Tibial nerve (tissue), 4 donors: ENCODE data around the gene NEBL. TPM values are rescaled to one million over a fixed set of nuclear protein-coding genes. Genes with fewer than 3 reads are reported as not detected.

Experiments
- DNase-seq, 2 donors: peaks; one replicate each; pipeline ENCODE4 v3.0.0-alpha.2; 2019; ENCODE audit warnings: low spot score in 2 of 2
- H3K27ac ChIP-seq, 4 donors: fragments of 200-600 bp; sonication (generic) in 3 of 4; one replicate each; pipeline ENCODE4 v1.5.1; 2017 to 2019; ENCODE audit warnings: mild to moderate bottlenecking in 1 of 4
- H3K27me3 ChIP-seq, 2 donors: fragments of 200-600 bp; sonication (generic) in 1 of 2; one replicate each; pipeline versions ENCODE4 v1.5.1 to v1.6.0; 2017 to 2019
- H3K36me3 ChIP-seq, 3 donors: fragments of 200-600 bp; sonication (generic); one replicate each; pipeline ENCODE4 v1.5.1; 2018 to 2019
- H3K4me1 ChIP-seq, 4 donors: fragments of 200-600 bp; sonication (generic) in 3 of 4; one replicate each; pipeline ENCODE4 v1.5.1; 2017 to 2019
- H3K4me3 ChIP-seq, 4 donors: fragments of 200-600 bp; sonication (generic) in 3 of 4; one replicate each; pipeline ENCODE4 v1.5.1; 2017 to 2019; ENCODE audit warnings: mild to moderate bottlenecking in 1 of 4, moderate library complexity in 1 of 4
- H3K9me3 ChIP-seq, 4 donors: fragments of 200-600 bp; sonication (generic) in 3 of 4; one replicate each; pipeline ENCODE4 v1.5.1; 2017 to 2019
- EP300 ChIP-seq, 2 donors: sonication (generic); formaldehyde crosslinking; IDR thresholded peaks; one replicate each; pipeline ENCODE4 v1.6.1; 2017; ENCODE audit warnings: antibody characterized with exemption in 2 of 2, mild to moderate bottlenecking in 1 of 2
- POLR2A ChIP-seq, 2 donors: fragments of 450-650 bp; IDR thresholded peaks; one replicate each; pipeline ENCODE4 v1.6.1; 2017; ENCODE audit warnings: antibody characterized with exemption in 2 of 2, mild to moderate bottlenecking in 2 of 2, moderate library complexity in 2 of 2
- WGBS, 2 donors: methylation state at CpG; one replicate each; pipeline ENCODE4 v1.1.5; 2018; 5-methylcytosine and 5-hydroxymethylcytosine counted together
- total RNA-seq, 4 donors: library from RNA; depleted of rRNA; stranded (reverse); fragments of >200 nt; gene quantifications; one replicate each; pipeline ENCODE4 v1.1.0, GENCODE V29; 2016
- TF ChIP-seq, protein P1 (sequence below), 5 experiments: fragments of 200-600 bp in 3 of 5; fragments of 450-650 bp in 2 of 5; sonication (generic) in 3 of 5; IDR thresholded peaks; one replicate each; pipeline ENCODE4 v1.5.1; 2016 to 2019; ENCODE audit warnings: antibody characterized with exemption in 5 of 5, mild to moderate bottlenecking in 3 of 5, moderate library complexity in 2 of 5

NEBL gene
- total RNA-seq, 4 donors from 2014 or later: 34.5 to 61.2 (median 49.7) TPM

DNA sequence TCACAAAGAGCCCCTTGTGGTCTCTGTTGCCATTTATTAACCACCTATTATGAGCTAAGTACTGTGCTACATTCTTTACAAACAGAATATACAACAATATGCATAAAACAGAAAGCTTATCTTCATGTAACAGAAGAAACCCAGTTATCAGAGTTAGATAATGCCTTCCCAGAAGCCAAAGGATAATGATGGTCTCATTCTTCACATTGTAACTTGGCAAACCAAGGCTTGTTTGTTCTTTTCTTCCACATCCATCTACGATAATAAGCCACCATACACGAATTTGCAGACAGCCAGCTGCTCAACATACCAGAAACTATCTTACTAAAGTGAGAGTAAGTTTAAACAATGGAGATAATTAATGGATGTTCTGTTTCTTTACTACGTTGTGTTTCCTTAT is 127.6 kb downstream of the NEBL start:
- H3K4me3 ChIP-seq: no peak overlapping the region
- no peaks in the 10 kb centered on the region for H3K36me3 ChIP-seq
- 27 to 41% methylated on average over 3 of the region's 3 CpGs for WGBS, 2 donors
- TF ChIP-seq, protein P1, sequence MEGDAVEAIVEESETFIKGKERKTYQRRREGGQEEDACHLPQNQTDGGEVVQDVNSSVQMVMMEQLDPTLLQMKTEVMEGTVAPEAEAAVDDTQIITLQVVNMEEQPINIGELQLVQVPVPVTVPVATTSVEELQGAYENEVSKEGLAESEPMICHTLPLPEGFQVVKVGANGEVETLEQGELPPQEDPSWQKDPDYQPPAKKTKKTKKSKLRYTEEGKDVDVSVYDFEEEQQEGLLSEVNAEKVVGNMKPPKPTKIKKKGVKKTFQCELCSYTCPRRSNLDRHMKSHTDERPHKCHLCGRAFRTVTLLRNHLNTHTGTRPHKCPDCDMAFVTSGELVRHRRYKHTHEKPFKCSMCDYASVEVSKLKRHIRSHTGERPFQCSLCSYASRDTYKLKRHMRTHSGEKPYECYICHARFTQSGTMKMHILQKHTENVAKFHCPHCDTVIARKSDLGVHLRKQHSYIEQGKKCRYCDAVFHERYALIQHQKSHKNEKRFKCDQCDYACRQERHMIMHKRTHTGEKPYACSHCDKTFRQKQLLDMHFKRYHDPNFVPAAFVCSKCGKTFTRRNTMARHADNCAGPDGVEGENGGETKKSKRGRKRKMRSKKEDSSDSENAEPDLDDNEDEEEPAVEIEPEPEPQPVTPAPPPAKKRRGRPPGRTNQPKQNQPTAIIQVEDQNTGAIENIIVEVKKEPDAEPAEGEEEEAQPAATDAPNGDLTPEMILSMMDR (IDR thresholded peaks at IDR 0.05): no peak
- TF ChIP-seq EP300 (IDR thresholded peaks at IDR 0.05): no peak
- TF ChIP-seq POLR2A (IDR thresholded peaks at IDR 0.05): no peak
- no peak overlapping the region for H3K27ac ChIP-seq
- no peak for DNase-seq
- H3K27me3 ChIP-seq: no peaks in the 10 kb centered on the region
- H3K9me3 ChIP-seq: no peaks in the 10 kb centered on the region
- peaks cover 0 to 21% (median 0%) of the 10 kb centered on the region in 4 donors for H3K4me1 ChIP-seq

DNA sequence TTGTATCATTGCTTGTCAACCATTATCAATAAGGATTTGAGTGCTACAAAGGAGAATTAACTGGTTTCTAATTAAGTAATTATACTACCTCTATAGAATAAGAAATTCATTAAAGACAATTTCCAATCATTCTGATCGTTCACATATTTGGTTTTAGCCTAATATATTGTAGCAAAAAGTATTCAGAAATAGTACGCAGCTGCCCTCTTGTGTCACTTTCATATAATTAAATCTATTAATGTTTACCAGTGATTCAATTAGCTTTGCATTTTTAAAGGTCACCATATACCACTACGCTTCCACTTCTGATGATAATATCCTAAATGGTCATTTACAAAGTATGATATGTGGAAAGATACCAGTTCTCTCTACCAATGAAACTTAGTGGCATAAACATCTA is 128.3 kb downstream of the NEBL start:
- H3K36me3 ChIP-seq: no peaks in the 10 kb centered on the region
- H3K27ac ChIP-seq: no peak overlapping the region
- peaks cover 0 to 21% (median 0%) of the 10 kb centered on the region in 4 donors for H3K4me1 ChIP-seq
- H3K4me3 ChIP-seq: no peak overlapping the region
- H3K27me3 ChIP-seq: no peaks in the 10 kb centered on the region
- WGBS, 2 donors: 10 to 13% methylated on average over 3 of the region's 3 CpGs
- TF ChIP-seq EP300 (IDR thresholded peaks at IDR 0.05) (no peak), POLR2A (IDR thresholded peaks at IDR 0.05) (no peak)
- TF ChIP-seq, protein P1 (IDR thresholded peaks at IDR 0.05): peak in 4 of 5 experiments; percentile 22 to 50 (median 36)
- no peak for DNase-seq
- no peaks in the 10 kb centered on the region for H3K9me3 ChIP-seq

DNA sequence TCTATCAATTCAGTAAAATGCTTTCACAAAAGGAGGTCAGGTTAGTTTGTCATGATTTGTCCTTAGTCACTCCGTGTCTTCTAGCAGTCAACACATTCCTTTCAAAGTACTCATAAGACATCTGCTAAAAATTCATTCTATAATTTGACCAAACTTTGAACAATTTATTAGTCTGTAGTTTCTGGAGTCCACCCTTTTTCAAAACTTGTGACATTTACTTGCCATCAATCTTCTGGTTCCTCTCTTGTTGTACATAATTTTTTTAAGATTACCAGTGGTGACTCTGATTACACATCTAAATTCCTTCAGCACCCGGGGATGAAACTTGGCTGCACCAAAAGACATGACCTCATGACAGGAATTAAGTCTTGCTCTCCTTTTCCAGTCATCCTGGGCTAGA is 130.1 kb downstream of the NEBL start:
- WGBS, 2 donors: 26% methylated on average over 2 of the region's 2 CpGs
- TF ChIP-seq POLR2A (IDR thresholded peaks at IDR 0.05): no peak
- no peak for TF ChIP-seq EP300 (IDR thresholded peaks at IDR 0.05)
- TF ChIP-seq, protein P1 (IDR thresholded peaks at IDR 0.05): no peak

DNA sequence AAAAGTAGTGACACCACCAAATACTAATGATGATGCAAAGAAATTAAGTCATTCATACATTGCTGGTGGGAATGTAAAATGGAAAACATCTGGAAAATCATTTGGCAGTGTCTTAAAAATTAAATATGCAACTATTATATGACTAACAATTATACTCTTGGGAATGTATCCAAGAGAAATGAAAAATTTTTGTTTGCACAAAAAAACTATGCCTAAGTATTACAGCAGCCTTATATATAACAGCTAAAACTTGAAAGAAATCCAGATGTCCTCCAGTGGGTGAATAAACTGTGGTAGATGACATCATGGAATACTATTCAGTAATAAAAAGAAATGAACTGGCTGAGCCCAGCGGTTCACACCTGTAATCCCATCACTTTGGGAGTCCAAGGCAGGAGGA is 132.0 kb downstream of the NEBL start:
- Histone ChIP-seq H3K4me3 (no peak overlapping the region), H3K36me3 (no peaks in the 10 kb centered on the region), H3K9me3 (no peaks in the 10 kb centered on the region), H3K27me3 (no peaks in the 10 kb centered on the region), H3K27ac (no peak overlapping the region), H3K4me1 (peaks cover 0 to 21% (median 0%) of the 10 kb centered on the region in 4 donors)
- no peak for DNase-seq
- TF ChIP-seq POLR2A (IDR thresholded peaks at IDR 0.05): no peak
- no peak for TF ChIP-seq EP300 (IDR thresholded peaks at IDR 0.05)
- TF ChIP-seq, protein P1 (IDR thresholded peaks at IDR 0.05): no peak
- 90 to 95% methylated on average over 1 of the region's 1 CpG for WGBS, 2 donors

More for the DNA sequence above, 130.1 kb downstream of the NEBL start:
- Histone ChIP-seq H3K4me3 (no peak overlapping the region), H3K4me1 (peaks cover 0 to 21% (median 0%) of the 10 kb centered on the region in 4 donors), H3K9me3 (no peaks in the 10 kb centered on the region), H3K27me3 (no peaks in the 10 kb centered on the region), H3K36me3 (no peaks in the 10 kb centered on the region), H3K27ac (no peak overlapping the region)
- DNase-seq: no peak

DNA sequence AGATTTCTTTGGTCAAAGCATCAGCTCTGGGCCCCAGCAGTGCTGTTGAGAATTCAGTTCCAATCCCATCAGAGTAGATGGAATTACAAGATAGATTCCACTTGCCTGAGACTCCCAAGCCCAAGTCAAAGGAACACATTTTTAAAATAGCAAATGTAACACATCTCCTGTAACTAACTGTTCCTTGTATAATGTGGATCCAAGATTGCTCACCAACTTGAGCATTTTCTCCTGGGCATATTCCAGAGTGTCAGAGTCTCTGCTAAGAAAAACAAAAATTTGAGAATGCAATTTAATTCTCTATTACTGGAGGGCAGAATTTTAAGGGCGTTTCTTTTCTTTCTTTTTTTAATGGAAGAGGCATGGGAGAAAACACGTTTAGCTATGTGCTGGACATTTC is 136.7 kb downstream of the NEBL start:
- Histone ChIP-seq H3K27me3 (no peaks in the 10 kb centered on the region), H3K27ac (no peak overlapping the region), H3K4me3 (no peak overlapping the region), H3K9me3 (no peaks in the 10 kb centered on the region), H3K4me1 (no peaks in the 10 kb centered on the region), H3K36me3 (no peaks in the 10 kb centered on the region)
- 55 to 56% methylated on average over 2 of the region's 2 CpGs for WGBS, 2 donors
- no peak for TF ChIP-seq POLR2A (IDR thresholded peaks at IDR 0.05)
- TF ChIP-seq EP300 (IDR thresholded peaks at IDR 0.05): no peak
- TF ChIP-seq, protein P1 (IDR thresholded peaks at IDR 0.05): no peak
- no peak for DNase-seq
